DOHH2 (cell line): ENCODE data around the gene HMBS.

Experiments
- H3F3A ChIP-seq: fragments of 200-600 bp; sonication (generic), shearing (Covaris generic); 2 replicates; pipeline ENCODE4 v1.6.0; 2016; ENCODE audit warnings: antibody characterized with exemption, mild to moderate bottlenecking; ENCODE audit not compliant: control insufficient read depth, insufficient read depth
- H3K27ac ChIP-seq: fragments of 200-600 bp; sonication (generic); 2 replicates; pipeline ENCODE4 v1.5.1; 2014; ENCODE audit warnings: low read depth, mild to moderate bottlenecking, low read length, moderate library complexity
- H3K27me3 ChIP-seq: fragments of 200-600 bp; sonication (generic); 2 replicates; pipeline ENCODE4 v1.6.1; 2014; ENCODE audit warnings: mild to moderate bottlenecking, low read length, mixed read lengths; ENCODE audit not compliant: control insufficient read depth
- H3K36me3 ChIP-seq: fragments of 200-600 bp; sonication (generic); 2 replicates; pipeline ENCODE4 v1.6.1; 2014; ENCODE audit warnings: mild to moderate bottlenecking, low read length, moderate library complexity, mixed read lengths; ENCODE audit not compliant: control insufficient read depth
- H3K4me1 ChIP-seq: fragments of 200-600 bp; sonication (generic); 2 replicates; pipeline ENCODE4 v1.6.1; 2014; ENCODE audit warnings: mild to moderate bottlenecking, low read length, mixed read lengths; ENCODE audit not compliant: control insufficient read depth
- H3K4me2 ChIP-seq: fragments of 200-600 bp; sonication (generic); 2 replicates; pipeline ENCODE4 v1.6.0; 2014; ENCODE audit warnings: mild to moderate bottlenecking, low read length, moderate library complexity
- H3K4me3 ChIP-seq: fragments of 200-600 bp; sonication (generic); 2 replicates; pipeline ENCODE4 v1.5.1; 2014; ENCODE audit warnings: mild to moderate bottlenecking, low read length, mixed read lengths
- H3K79me2 ChIP-seq: fragments of 200-600 bp; sonication (generic); 2 replicates; pipeline ENCODE4 v1.6.1; 2014; ENCODE audit warnings: mild to moderate bottlenecking, low read length, mixed read lengths; ENCODE audit not compliant: control insufficient read depth
- H3K9me2 ChIP-seq: fragments of 200-600 bp; sonication (generic); replicated peaks from 2 replicates; pipeline ENCODE4 v1.6.1; 2014; ENCODE audit warnings: mild to moderate bottlenecking, low read length, mixed read lengths; ENCODE audit not compliant: control insufficient read depth
- H3K9me3 ChIP-seq: fragments of 200-600 bp; sonication (generic); 2 replicates; pipeline ENCODE4 v1.6.1; 2014; ENCODE audit warnings: antibody characterized with exemption, low read length, mixed read lengths; ENCODE audit not compliant: control insufficient read depth, insufficient read depth
- H4K20me1 ChIP-seq: fragments of 200-600 bp; sonication (generic); 2 replicates; pipeline ENCODE4 v1.6.0; 2014; ENCODE audit warnings: low read depth, mild to moderate bottlenecking, antibody characterized with exemption, low read length, moderate library complexity; ENCODE audit not compliant: control insufficient read depth, insufficient read depth
- CTCF ChIP-seq: fragments of 200-600 bp; sonication (generic); IDR thresholded peaks from one replicate; pipeline ENCODE4 v1.5.1; 2014; ENCODE audit warnings: antibody characterized with exemption, mild to moderate bottlenecking, low read depth, low read length; ENCODE audit not compliant: poor library complexity, severe bottlenecking
- EZH2phosphoT487 ChIP-seq: fragments of 200-600 bp; sonication (generic); IDR thresholded peaks from 2 replicates; pipeline ENCODE4 v1.6.1; 2017; ENCODE audit warnings: borderline replicate concordance, mild to moderate bottlenecking, antibody characterized with exemption, low read length, moderate library complexity, mixed read lengths

The HMBS gene

GRCh38 chr11:119117004-119117706, 32.5 kb downstream of the HMBS start:
- Histone ChIP-seq H3K27me3 (no peaks in the 10 kb centered on the region), H3K9me3 (no peaks in the 10 kb centered on the region), H3K27ac (no peak overlapping the region), H3F3A (peaks cover 12% of the 10 kb centered on the region), H3K79me2 (peaks cover 7% of the 10 kb centered on the region), H3K9me2 (no peaks in the 10 kb centered on the region), H3K4me1 (peaks cover 11% of the 10 kb centered on the region), H3K4me3 (no peak overlapping the region), H3K4me2 (no peak overlapping the region), H3K36me3 (peaks cover 41% of the 10 kb centered on the region), H4K20me1 (no peaks in the 10 kb centered on the region)
- TF ChIP-seq EZH2phosphoT487 (no peak), CTCF (no peak)

- no peak overlapping the region for H3K4me2 ChIP-seq
- H3K9me2 ChIP-seq: no peaks in the 10 kb centered on the region
- H3K9me3 ChIP-seq: no peaks in the 10 kb centered on the region
- no peak overlapping the region for H3K27ac ChIP-seq
- H3F3A ChIP-seq: peaks cover 12% of the 10 kb centered on the region
- H4K20me1 ChIP-seq: no peaks in the 10 kb centered on the region
- peaks cover 31% of the 10 kb centered on the region for H3K36me3 ChIP-seq
- peaks cover 18% of the 10 kb centered on the region for H3K79me2 ChIP-seq
- H3K4me1 ChIP-seq: peaks cover 18% of the 10 kb centered on the region
- TF ChIP-seq EZH2phosphoT487 (no peak), CTCF (no peak)
- no peaks in the 10 kb centered on the region for H3K27me3 ChIP-seq
- H3K4me3 ChIP-seq: no peak overlapping the region
Observed at GRCh38 chr11:119118227-119118626, 33.5 kb downstream of the HMBS start.

- Histone ChIP-seq H3K4me3 (no peak overlapping the region), H3K4me2 (no peak overlapping the region), H3K27ac (no peak overlapping the region), H3K79me2 (peaks cover 21% of the 10 kb centered on the region), H3K36me3 (peaks cover 26% of the 10 kb centered on the region), H4K20me1 (no peaks in the 10 kb centered on the region), H3K27me3 (no peaks in the 10 kb centered on the region), H3K9me2 (no peaks in the 10 kb centered on the region), H3F3A (peaks cover 12% of the 10 kb centered on the region), H3K9me3 (no peaks in the 10 kb centered on the region), H3K4me1 (peaks cover 18% of the 10 kb centered on the region)
- TF ChIP-seq CTCF (no peak), EZH2phosphoT487 (no peak)
Observed at GRCh38 chr11:119118946-119119345, 34.3 kb downstream of the HMBS start.
